Measurements from ENCODE around the gene MRPL12. TPM values are rescaled to one million over a fixed set of nuclear protein-coding genes. Genes with fewer than 3 reads are reported as not detected.

The MRPL12 gene
- total and polyA plus RNA-seq, 9 of the 15 experiments (the other 6 are each of a cell fraction or from before 2014, with no cell fraction given) = 0.94 to 338 (median 100) TPM

DNA sequence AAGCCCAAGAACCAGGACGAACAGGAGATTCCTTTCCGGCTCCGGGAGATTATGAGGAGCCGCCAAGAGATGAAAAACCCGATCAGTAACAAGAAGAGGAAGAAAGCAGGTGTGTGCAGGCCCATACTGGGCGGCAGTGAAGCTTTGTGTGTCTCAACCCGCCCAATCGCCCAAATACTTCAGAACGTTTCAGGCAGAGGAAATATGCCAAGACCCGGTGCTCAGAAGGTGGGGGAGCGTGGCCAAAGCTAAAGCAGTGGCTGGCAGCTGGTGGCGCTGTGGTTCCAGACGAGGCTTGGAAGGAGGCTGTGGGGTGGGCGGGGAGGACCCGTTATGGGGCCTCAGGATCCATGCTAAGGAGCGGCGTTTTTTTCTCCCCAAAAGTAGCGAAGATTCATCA is 35.4 kb upstream of the MRPL12 start:
- CTCF ChIA-PET (ENCODE audit: low intra/inter-chr PET ratio) = interaction anchor here (0.7 kb wide), 1 partner anchor 12 kb away, joined by 5 read pairs; no protein-coding TSS in a partner anchor
- Histone ChIP-seq H3K4me1 (replicated peaks in 1 of 2; ENCODE audit: control insufficient read depth in 2 of 2, insufficient read depth in 2 of 2, low read length in 2 of 2) (peaks cover 31 to 82% of the 10 kb centered on the region in 2 experiments), H3K4me3 (peak overlapping the region; percentile 87), H3K36me3 (ENCODE audit: control insufficient read depth, insufficient read depth, low read length) (peaks cover 68% of the 10 kb centered on the region), H3K4me2 (ENCODE audit: insufficient read depth, low read length) (peak overlapping the region; percentile 85), H3K79me2 (ENCODE audit: control insufficient read depth, insufficient read depth, low read length) (peaks cover 63% of the 10 kb centered on the region), H3K9me3 (replicated peaks; ENCODE audit: control insufficient read depth, insufficient read depth, low read depth, low read length) (no peaks in the 10 kb centered on the region), H3K9ac (ENCODE audit: insufficient read depth in 1 of 2, low read depth in 2 of 2, low read length in 2 of 2) (peak overlapping the region; percentile 91 to 99), H3K27me3 (ENCODE audit: control insufficient read depth in 2 of 2, insufficient read depth in 2 of 2, low read length in 2 of 2) (no peaks in the 10 kb centered on the region), H4K20me1 (replicated peaks; ENCODE audit: control insufficient read depth, insufficient read depth, low read length) (no peaks in the 10 kb centered on the region), H2AFZ (ENCODE audit: low read depth, low read length) (0 out of 2 replicates have a peak overlapping the region, but pooled peaks have one; percentile 49), H3K9me1 (ENCODE audit: control insufficient read depth, insufficient read depth, low read length) (no peaks in the 10 kb centered on the region), H3K27ac (ENCODE audit: extremely low read depth, low read depth, low read length) (peak overlapping the region; percentile 68)
- in situ Hi-C loops (cut with MboI) (no loop called here), intact Hi-C loops (cut with micrococcal nuclease) (loop anchor here (5.0 kb wide), 1 partner anchor 35 kb away; the partner anchor contains the start of gene MRPL12)
- DNase-seq (ENCODE audit: extremely low read depth in 1 of 4, low spot score in 3 of 4) (peak in 3 of 4 experiments; percentile 37 to 80 (median 54)), FAIRE-seq (no peak), ATAC-seq (peak; percentile 48)
- TSS peak; percentile 60 for BruUV-seq (replicated peaks)
- POLR2A ChIA-PET = interaction anchor here (0.6 to 2.0 kb wide), 10 partner anchors 9 to 256 kb away, joined by 3 to 9 read pairs (median 4); partner anchors contain the start of genes ARL16 and HGS
- 8% methylated on average over 18 of the region's 18 CpGs for WGBS (ENCODE audit: insufficient coverage, low coverage, missing lambda C conversion rate)
- TF ChIP-seq, protein P1, sequence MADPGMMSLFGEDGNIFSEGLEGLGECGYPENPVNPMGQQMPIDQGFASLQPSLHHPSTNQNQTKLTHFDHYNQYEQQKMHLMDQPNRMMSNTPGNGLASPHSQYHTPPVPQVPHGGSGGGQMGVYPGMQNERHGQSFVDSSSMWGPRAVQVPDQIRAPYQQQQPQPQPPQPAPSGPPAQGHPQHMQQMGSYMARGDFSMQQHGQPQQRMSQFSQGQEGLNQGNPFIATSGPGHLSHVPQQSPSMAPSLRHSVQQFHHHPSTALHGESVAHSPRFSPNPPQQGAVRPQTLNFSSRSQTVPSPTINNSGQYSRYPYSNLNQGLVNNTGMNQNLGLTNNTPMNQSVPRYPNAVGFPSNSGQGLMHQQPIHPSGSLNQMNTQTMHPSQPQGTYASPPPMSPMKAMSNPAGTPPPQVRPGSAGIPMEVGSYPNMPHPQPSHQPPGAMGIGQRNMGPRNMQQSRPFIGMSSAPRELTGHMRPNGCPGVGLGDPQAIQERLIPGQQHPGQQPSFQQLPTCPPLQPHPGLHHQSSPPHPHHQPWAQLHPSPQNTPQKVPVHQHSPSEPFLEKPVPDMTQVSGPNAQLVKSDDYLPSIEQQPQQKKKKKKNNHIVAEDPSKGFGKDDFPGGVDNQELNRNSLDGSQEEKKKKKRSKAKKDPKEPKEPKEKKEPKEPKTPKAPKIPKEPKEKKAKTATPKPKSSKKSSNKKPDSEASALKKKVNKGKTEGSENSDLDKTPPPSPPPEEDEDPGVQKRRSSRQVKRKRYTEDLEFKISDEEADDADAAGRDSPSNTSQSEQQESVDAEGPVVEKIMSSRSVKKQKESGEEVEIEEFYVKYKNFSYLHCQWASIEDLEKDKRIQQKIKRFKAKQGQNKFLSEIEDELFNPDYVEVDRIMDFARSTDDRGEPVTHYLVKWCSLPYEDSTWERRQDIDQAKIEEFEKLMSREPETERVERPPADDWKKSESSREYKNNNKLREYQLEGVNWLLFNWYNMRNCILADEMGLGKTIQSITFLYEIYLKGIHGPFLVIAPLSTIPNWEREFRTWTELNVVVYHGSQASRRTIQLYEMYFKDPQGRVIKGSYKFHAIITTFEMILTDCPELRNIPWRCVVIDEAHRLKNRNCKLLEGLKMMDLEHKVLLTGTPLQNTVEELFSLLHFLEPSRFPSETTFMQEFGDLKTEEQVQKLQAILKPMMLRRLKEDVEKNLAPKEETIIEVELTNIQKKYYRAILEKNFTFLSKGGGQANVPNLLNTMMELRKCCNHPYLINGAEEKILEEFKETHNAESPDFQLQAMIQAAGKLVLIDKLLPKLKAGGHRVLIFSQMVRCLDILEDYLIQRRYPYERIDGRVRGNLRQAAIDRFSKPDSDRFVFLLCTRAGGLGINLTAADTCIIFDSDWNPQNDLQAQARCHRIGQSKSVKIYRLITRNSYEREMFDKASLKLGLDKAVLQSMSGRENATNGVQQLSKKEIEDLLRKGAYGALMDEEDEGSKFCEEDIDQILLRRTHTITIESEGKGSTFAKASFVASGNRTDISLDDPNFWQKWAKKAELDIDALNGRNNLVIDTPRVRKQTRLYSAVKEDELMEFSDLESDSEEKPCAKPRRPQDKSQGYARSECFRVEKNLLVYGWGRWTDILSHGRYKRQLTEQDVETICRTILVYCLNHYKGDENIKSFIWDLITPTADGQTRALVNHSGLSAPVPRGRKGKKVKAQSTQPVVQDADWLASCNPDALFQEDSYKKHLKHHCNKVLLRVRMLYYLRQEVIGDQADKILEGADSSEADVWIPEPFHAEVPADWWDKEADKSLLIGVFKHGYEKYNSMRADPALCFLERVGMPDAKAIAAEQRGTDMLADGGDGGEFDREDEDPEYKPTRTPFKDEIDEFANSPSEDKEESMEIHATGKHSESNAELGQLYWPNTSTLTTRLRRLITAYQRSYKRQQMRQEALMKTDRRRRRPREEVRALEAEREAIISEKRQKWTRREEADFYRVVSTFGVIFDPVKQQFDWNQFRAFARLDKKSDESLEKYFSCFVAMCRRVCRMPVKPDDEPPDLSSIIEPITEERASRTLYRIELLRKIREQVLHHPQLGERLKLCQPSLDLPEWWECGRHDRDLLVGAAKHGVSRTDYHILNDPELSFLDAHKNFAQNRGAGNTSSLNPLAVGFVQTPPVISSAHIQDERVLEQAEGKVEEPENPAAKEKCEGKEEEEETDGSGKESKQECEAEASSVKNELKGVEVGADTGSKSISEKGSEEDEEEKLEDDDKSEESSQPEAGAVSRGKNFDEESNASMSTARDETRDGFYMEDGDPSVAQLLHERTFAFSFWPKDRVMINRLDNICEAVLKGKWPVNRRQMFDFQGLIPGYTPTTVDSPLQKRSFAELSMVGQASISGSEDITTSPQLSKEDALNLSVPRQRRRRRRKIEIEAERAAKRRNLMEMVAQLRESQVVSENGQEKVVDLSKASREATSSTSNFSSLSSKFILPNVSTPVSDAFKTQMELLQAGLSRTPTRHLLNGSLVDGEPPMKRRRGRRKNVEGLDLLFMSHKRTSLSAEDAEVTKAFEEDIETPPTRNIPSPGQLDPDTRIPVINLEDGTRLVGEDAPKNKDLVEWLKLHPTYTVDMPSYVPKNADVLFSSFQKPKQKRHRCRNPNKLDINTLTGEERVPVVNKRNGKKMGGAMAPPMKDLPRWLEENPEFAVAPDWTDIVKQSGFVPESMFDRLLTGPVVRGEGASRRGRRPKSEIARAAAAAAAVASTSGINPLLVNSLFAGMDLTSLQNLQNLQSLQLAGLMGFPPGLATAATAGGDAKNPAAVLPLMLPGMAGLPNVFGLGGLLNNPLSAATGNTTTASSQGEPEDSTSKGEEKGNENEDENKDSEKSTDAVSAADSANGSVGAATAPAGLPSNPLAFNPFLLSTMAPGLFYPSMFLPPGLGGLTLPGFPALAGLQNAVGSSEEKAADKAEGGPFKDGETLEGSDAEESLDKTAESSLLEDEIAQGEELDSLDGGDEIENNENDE (IDR thresholded peaks at IDR 0.05; ENCODE audit: low read depth, low read length) = no peak
- peak; percentile 75; the same call in 1 of the 2 replicates for TF ChIP-seq ZBTB7A (IDR thresholded peaks at IDR 0.05; ENCODE audit: borderline replicate concordance, control insufficient read depth, low read depth, low read length)
- no peak for TF ChIP-seq FOSL1 (tag; conservative IDR thresholded peaks at IDR 0.05)
- no peak for TF ChIP-seq ADNP (tag; IDR thresholded peaks at IDR 0.05)
- no peak for TF ChIP-seq SMARCB1 (IDR thresholded peaks at IDR 0.05; ENCODE audit: insufficient read length, low read depth)
- TF ChIP-seq ZNF12 (CRISPR knock-in tag; IDR thresholded peaks at IDR 0.05) = peak; percentile 58; the same call in 1 of the 2 replicates
- 0 out of 2 replicates have a peak, but pooled peaks have one; percentile 10 for TF ChIP-seq L3MBTL2 (IDR thresholded peaks at IDR 0.05)
- TF ChIP-seq SIN3B (IDR thresholded peaks at IDR 0.05; ENCODE audit: low read depth) = peak; percentile 17; the same call in 1 of the 2 replicates
